T-helper 1 cell treated with Interleukin-12 subunit alpha and Interleukin-12 subunit beta and Interleukin-4 antibody, amounts not matched to agents 30 ng/mL and 1 ng/mL, for 36 hours (primary cell): Measurements from ENCODE around the gene IL5. TPM values are rescaled to one million over a fixed set of nuclear protein-coding genes. Genes with fewer than 3 reads are reported as not detected.

Experiments
- intact Hi-C: fragments of 100-400 bp; cut with micrococcal nuclease; formaldehyde crosslinking; loops from one replicate; pipeline ENCODE4 v1.15.1; 2024
- total RNA-seq: library from RNA; stranded (reverse); gene quantifications from 2 replicates; pipeline ENCODE4 v1.2.3, GENCODE V29; 2022

The IL5 gene
- total RNA-seq, 1 donor from 2014 or later: 0.39 TPM

DNA sequence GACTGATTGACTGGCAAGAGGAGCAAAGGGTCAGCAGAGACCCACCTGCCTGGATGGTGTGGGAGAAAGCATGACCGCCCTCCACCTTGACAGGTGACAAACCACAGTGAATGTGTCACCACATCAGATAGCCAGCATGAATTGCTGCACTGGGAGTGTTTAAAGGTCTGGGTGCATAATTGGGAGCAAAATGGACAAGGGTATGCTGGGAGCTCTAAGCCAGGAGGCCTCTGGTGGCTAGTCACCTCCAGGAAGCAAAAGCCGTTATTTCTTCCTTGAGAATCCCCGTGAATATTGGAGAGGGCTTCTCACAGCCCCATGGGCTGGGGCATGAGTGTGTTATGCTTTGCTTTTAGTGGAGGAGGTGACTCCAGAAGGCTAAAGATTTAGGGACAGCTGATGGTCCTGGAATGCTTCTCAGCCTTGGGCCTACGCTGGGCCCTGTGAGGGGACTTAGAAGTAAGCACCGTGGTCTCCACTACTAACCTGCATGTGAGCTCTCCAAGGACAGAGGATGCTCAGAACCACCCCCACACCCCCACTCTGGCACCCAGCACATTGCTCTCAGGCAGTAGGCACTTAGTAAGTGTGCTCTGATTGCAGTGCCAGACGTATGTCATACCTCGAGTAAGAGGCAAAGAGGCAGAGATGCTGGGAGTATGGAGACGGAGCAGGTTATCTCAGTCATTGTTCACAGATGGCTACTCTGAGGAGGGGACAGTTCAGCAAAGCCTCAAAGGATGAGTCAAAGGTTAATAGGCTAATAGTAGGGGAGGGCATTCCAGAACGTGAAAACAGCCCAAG is 43.7 kb downstream of the IL5 start:
- intact Hi-C loops: loop anchor here (2.0 to 10.0 kb wide), 3 partner anchors 207 to 705 kb away; partner anchors contain the start of genes FNIP1 and SLC22A4

DNA sequence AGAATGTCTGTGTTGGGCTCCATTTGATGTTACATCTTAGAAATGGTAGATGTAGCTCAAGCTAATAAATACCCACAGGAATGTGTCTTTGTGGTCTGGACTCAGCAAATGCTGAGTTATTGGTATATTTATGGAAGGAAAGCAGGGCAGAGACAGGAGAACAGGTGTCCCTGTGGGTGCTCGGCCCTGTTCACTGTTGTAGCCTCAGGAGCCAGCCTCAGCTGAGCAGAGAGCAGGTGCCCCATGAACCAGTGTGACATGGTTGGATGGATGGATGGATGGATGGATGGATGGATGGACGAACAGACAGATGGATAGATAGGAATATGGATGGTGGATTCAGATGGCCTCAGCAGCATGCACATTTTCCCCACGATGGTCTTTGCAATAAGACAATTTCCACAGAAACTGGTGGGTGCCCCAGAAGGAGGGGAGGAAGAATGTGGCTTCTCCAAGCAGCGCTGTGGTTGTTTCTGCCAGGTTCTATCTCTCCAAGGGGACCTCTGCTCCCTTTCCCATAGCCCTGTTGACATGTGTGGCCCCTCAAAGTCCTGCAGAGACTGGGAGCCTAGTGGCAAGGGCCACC is 44.5 kb downstream of the IL5 start:
- intact Hi-C loops: loop anchor here (5.0 to 10.0 kb wide), 2 partner anchors 206 to 704 kb away; partner anchors contain the start of genes FNIP1 and SLC22A4

DNA sequence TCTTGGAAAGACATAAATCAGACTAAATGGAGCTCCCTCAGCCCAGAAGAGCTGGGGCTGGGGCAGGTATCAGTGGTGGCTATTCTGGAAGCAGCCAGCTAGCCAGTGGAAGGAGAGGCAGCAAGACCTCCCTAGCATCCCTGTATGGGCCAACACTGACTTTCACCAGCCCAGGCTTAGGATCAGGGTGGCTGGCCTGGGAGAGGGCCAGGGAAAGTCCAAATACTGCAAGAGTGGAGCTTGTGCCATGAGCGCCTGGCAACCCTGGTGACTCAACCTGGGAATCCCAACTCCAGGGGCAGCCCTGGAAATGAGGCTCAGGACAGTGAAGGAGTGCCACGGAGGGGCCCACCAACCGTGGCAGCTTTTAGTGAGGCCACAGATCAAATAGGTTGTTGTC is 45.2 kb downstream of the IL5 start:
- intact Hi-C loops: loop anchor here (5.0 to 10.0 kb wide), 2 partner anchors 206 to 703 kb away; partner anchors contain the start of genes FNIP1 and SLC22A4

DNA sequence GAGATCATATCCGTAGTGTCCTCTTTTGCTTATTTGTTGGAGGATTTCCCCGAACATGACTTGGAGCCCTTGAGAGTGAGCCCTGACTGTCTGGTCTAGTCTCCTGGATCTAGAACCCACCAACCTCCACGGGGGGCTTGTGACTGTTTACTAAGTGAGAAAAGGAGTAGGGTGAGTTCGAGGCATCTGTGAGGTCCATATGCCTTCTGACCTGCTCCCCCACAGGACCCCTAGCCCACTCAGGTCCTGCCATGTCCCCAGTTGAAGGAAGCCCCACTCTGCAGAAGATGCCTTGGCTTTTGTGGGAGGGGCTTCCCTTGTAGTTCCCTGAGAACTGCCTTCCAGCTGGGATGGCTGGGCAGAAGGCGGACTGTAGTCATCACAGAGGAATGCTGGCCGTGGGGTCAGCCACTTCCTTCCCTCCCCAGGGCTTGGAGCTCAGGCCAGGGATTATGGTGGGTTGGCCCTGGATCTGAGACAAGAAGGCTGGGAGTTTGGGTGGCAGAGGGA is 45.8 kb downstream of the IL5 start:
- intact Hi-C loops: loop anchor here (2.0 to 10.0 kb wide), 3 partner anchors 59 to 703 kb away; partner anchors contain the start of genes FNIP1, RAD50 and SLC22A4

DNA sequence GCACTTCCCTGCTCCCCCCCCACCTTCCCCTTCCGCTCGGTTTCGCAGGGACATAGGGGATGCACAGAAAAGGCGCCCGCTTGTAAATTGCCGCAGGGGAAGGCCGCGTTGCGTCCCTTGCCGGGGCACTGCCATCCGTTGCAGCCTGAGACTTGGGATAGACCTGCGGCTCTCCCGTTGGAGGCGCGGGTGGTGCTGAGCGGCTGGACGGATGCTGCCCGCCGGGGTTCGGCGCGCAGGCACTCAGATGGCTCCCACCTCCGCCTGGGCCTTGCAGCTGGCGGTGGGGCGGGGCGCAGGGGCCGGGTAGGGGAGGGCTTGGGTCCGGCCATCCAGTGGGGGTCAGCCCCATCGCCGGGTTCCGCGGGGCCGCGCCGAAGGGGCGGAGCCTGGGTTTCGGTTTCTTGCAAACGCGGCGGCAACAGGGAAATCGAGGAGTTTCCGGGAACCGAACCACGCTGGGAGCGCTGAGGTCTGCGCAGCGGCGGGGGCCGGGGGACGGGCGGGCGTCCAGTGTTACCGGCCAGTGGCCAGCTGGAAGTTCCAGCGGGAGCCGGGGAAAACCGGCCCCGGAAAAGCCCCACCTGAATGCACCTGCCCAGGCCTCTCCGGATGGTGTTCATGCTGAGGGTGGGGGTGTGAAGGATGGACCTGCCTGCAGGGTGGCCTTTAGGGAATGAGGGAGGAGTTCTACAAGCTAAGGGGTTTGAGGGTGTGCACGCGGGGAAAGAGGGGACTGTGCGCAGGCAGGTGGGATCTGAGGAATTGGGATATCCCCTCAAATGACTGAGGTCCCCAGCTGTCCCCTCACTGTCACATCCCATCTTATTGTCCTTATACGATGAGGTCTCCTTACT is 46.5 kb downstream of the IL5 start:
- intact Hi-C loops: loop anchor here (1.0 to 10.0 kb wide), 11 partner anchors 24 to 862 kb away; partner anchors contain the start of genes FNIP1, RAD50, RAPGEF6 and SLC22A4

DNA sequence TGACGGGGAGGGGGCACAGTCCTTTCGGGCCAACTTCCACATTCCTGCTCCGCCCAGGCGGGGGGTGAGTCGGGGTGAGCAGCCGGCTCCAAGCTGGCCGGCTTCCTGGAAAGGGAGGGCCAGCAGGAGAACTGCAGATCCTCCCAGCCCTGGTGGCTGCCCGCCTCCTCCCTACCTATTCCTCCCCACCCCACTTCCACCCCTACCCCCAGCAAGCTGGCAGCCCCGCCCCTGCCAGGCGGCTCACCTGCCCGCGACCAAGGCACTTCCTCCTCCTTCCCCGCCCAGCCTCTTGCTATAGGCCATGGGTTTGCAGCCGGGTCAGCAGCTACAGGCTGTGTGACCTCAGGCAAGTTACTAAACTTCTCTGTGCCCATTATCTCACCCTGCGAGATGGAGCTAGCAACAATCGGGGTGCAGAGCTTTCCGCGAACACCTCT is 47.1 kb downstream of the IL5 start:
- intact Hi-C loops: loop anchor here (1.0 to 10.0 kb wide), 11 partner anchors 23 to 861 kb away; partner anchors contain the start of genes FNIP1, RAD50, RAPGEF6 and SLC22A4

DNA sequence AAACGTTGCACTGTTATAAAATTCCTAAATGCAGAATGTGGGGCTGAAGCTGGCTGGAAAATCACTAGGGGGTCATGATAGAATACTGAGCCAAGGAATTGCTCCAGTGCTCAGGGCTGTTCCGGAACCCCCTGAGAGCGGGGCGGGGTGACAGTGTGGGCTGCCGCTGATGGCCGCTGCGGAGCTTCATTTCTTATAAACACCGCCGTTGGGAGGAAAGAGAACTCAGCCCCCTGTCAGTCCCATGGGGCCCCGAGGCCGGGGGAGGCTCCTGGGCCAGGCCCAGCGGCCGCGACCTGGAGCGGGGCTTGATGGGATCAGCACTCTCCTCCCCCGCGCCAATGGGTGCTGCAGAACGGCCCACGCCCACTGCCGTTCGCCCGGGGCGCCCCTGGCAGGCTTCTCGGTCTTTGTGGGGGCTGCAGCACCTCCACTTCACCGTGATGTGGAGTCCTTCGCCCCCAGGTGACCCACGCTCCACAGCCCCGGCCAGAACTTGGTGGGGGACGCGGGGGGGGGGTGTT is 47.6 kb downstream of the IL5 start:
- intact Hi-C loops: loop anchor here (1.0 to 10.0 kb wide), 11 partner anchors 22 to 860 kb away; partner anchors contain the start of genes FNIP1, RAD50, RAPGEF6 and SLC22A4

DNA sequence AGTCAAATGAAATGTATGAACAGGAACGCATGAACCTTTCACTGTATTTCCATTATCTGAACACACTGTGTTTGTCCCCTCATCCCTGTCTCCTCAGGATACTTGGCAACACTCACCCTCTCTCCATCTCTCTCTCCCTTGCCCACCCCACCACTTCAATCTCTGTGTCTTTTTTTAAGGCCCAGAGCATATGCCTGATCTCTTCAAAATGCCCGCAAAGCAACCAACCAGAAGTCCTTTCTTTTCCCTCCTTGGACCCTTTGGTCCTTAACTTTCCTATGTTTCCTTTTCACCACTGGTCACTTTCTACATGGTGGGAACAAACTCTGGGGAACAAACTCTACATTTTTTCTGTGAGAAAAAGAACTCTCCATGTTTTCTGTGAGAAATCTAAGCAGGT is 49.5 kb downstream of the IL5 start:
- intact Hi-C loops: loop anchor here (5.0 to 10.0 kb wide), 2 partner anchors 558 to 699 kb away; partner anchors contain the start of genes FNIP1 and HSPA4

DNA sequence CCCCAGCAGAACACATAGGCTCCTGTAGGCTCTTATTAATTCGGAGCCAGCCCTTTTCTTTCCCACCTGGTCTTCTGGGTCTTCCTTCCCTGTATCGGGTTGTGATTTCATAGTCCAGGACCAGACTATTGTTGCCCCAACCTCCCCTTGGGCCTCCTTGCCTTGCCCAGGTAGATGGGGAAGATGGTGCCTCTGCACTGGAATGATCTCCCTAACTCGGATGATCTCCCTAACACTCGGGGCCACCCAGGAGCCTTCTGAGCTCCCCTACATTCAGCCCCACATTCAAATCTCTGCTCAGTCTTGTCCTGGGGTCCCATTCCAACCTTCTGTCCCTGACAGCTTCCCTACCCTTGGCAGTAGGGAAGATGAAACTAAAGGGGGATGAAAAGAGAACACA is 50.1 kb downstream of the IL5 start:
- intact Hi-C loops: loop anchor here (5.0 to 10.0 kb wide), 2 partner anchors 559 to 698 kb away; partner anchors contain the start of genes FNIP1 and HSPA4

DNA sequence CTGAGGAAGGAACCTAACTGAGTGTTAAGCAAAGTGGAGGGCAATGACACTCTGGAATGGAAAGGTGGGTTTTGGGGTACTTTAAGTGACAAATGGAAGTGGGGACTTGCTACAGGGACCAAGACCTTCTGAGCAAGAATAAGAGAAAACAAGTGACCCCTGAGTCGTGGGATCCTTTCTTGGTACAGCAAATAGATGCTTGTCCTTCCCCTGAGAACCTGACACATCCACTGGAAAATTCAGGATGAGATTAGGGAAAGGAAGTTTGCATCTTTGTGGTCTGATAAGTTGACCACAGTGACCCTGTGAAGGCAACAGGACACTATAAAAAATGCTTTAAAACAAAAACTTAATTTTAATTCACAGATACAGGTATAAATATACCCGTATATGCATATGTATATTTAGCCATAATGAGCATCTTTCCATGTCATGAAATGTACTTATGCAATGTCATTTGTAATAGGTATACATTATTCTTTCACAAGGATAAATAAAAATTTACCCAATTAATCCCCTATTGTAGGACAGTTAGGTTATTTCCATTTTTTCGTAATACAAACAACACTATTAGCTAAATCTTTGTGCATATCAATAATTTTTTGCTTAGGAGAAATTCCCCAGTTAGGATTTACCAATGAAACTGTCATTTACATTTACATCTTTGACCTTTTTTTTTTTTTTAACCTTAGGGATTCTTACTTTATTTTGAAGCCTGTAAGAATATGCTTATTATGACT is 50.8 kb downstream of the IL5 start:
- intact Hi-C loops: loop anchor here (5.0 to 10.0 kb wide), 2 partner anchors 560 to 698 kb away; partner anchors contain the start of genes FNIP1 and HSPA4

Other genes with a start within 250 kb of the IL5 start
- gene SLC22A4, start 249.1 kb downstream of the IL5 start, total RNA-seq: 0.12 and 0.25 TPM in 2 replicates
- 4.8 and 5.0 TPM in 2 replicates for gene SLC22A5, start 173.8 kb downstream of the IL5 start, total RNA-seq
- gene IRF1, start 52.7 kb downstream of the IL5 start, total RNA-seq: 533 and 545 TPM in 2 replicates
- gene RAD50, start 13.5 kb upstream of the IL5 start, total RNA-seq: 26.8 and 28.4 TPM in 2 replicates
- 130 and 131 TPM in 2 replicates for gene IL13, start 114.7 kb upstream of the IL5 start, total RNA-seq
- gene IL4, start 130.5 kb upstream of the IL5 start, total RNA-seq: 12.7 and 12.8 TPM in 2 replicates
- gene KIF3A, start 194.0 kb upstream of the IL5 start, total RNA-seq: 41.2 and 42.9 TPM in 2 replicates
- 62.0 and 66.5 TPM in 2 replicates for gene CCNI2, start 203.9 kb upstream of the IL5 start, total RNA-seq
- 52.4 and 54.0 TPM in 2 replicates for gene SEPTIN8, start 233.7 kb upstream of the IL5 start, total RNA-seq